CD4-positive, alpha-beta T cell treated with Interleukin-4 for 1 hour (primary cell): Measurements from ENCODE around the gene RHOJ.
"Not testable (repeated sequence)": the region's sequence is repeated elsewhere in the genome, so short reads cannot be mapped to it uniquely, and the experiment has no call there.

Experiments used
- DNase-seq, 2 donors: peaks; one replicate each; pipeline ENCODE4 v3.0.0-alpha.2; 2020 to 2022

Gene RHOJ

GRCh38 chr14:63269561-63270225, 65.5 kb downstream of the RHOJ start:
- DNase-seq = no peak

DNA sequence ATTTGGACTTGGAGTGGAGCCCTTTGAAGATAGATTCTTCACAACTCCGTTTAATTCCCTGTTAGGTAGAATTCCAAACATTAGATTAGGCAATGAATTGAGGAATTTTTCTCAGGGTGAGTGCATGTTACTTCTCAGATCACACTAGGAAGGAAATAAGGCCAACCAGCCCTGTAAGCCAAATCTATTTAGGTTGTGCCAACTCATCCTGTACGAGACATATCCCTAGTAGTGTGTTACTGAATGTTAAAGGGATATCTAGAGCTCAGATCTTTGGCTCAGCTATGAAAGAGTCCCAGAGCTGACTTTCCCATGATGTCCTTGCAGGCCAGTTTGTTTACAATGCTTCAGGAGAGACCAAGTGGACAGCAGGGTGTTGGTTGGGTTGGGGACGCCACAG, 68.9 kb downstream of the RHOJ start:
- no peak for DNase-seq

GRCh38 chr14:63273717-63274655, 69.7 kb downstream of the RHOJ start:
- DNase-seq = no peak

DNA sequence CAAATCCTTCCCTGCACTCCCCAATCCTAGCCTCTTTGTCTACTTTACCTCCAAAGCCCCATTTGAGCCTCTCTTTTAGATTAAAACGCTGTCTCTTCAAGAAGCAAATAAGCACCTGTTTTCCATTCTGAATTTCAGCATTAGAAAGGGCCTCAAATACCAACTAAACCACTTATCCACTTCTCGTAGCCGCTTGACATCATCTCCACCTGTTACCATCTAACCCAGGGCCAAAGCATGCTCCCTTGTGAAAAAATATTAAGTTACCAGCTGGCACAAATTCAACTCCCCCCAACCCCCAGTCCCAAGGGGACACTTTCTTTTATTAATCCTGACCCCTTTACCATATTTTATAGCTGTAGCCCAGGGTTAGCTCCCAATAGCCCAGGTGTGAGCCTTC, 71.4 kb downstream of the RHOJ start:
- no peak for DNase-seq

DNA sequence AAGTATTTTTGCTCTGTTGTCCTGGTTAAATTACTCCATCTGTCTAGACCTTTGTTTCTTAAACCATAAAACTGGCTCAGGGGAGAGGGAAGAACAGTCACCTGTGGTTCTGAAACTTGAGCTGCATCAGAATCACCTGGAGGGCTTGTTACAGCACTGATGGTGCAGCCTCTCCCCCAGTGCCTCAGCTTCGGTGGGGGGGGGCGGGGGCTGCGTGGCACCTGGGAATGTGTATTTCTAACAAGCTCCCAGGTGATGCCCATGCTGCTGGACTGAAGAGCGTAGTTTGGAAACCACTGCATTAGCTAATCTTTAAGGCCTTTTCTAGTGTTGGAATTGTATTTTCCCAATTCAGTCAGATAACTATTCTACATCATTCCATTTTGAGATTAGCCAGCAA, 71.8 kb downstream of the RHOJ start:
- no peak for DNase-seq

- peak in 1 of 2 donors; percentile 19 for DNase-seq
Measured at GRCh38 chr14:63276492-63277342, 72.5 kb downstream of the RHOJ start.

- no peak for DNase-seq
Measured at GRCh38 chr14:63277591-63278183, 73.4 kb downstream of the RHOJ start.

GRCh38 chr14:63279933-63280332, 75.7 kb downstream of the RHOJ start:
- not testable (repeated sequence) for DNase-seq

DNA sequence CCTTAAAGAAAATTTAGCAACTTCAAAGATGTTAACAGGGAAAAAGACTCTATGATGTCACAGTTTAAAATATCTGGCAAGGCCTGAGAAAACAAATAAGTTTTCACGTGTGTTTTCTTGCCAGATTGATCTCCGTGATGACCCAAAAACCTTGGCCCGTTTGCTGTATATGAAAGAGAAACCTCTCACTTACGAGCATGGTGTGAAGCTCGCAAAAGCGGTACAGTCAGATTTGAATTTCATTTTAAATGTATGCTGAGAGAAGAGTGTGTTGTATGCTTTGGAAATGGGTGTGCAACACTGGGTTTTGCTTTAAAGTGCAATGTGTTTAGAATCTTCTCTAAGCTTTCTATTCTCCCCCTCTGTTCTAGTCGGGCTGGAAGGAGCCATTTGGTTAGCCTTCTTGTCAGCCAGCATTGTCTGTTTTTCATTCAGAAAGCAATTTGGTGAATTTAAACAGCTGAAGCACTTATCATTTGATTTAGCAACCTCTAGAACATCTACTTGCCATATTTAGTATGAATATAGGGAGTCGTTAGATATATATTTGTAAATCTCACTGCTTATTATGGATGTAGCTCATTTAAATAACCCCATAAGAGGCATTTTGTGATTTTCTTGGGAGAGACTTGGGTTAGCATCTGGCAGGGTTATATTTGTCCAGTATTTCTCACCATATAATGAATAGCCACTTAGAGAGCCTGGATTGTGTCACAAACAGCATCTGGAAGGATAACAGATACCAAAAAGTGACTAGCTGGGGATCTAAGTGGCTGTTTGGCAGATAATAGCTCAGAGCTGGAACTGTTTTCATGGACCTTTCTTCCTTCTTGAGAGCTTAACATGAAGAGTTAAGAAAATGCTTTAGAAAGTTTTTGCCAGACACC, 79.0 kb downstream of the RHOJ start:
- no peak for DNase-seq

- no peak for DNase-seq
Measured at GRCh38 chr14:63283884-63284248, 79.6 kb downstream of the RHOJ start.

DNA sequence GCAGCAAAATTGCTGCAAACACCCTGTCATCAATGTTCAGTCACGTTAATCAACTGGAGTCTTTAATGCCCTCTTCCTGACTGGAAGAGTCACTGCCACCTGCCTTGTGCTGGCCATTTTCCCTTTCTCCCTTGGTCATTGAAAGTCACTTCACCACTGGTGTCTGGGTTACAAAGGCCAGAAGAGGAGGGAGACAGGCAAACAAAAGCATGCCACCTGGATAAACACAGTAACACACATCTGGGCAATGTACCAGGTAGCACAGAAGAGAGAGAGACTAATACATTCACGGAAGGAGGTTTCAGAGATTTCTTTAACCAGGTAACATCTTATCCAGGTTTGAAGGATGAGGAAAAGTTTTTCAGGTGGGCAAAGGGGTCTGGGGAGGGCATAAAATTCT, 81.8 kb downstream of the RHOJ start:
- no peak for DNase-seq

DNA sequence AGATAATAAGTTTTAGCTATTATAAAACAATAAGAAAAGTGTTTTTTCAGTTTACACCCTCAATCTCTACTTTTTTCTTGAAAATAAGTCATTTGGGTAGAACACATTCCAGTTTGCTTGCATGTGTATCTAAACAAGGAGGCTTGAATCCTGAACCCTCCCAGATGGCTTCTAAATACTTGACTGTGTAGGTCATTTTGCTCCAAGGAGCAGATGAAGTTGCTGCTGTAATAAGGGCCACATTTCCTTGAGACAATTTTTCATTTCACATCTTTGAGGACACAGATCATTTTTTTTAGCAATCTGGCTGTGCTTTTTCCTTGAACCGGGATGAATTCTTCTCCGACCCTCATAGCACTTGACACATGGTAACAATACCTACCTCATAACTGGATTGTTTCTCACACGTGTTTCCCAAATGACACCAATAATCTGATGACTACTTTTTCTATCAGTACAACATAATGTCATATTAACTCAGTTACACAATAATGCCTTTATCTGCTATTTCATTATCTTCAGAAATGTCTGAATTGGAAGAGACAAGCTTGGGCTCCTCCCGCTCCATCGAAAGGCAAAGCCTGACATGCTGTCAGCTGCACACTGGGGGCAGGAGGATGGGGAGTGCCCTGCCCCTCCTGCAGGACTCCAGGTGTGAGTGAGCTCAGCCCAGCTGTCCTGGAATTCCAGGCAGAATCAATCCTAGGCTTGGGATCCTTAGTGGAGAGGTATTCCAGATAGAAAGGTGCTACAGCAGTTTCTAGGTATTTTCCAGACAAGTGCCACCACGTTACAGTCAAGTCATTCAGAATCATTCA, 83.6 kb downstream of the RHOJ start:
- no peak for DNase-seq

DNA sequence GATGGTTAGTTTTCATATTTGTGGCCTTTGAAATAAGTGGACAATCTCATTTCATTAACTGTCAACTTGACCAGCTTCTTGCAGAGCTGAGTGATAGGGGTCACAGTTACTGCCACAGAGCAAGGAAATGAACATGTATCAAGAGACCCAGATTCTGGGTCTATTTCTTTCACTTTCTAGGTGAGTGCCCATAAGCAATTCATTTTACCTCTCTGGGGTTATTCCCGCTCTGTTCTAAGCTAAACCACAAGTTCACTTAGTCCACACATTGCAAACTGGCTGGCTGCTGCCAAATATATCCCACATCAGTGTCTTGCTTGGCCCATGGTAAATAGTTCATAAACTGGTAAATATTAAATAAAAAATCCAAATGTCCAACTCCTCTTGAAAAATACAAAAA, 84.6 kb downstream of the RHOJ start:
- DNase-seq = no peak

DNA sequence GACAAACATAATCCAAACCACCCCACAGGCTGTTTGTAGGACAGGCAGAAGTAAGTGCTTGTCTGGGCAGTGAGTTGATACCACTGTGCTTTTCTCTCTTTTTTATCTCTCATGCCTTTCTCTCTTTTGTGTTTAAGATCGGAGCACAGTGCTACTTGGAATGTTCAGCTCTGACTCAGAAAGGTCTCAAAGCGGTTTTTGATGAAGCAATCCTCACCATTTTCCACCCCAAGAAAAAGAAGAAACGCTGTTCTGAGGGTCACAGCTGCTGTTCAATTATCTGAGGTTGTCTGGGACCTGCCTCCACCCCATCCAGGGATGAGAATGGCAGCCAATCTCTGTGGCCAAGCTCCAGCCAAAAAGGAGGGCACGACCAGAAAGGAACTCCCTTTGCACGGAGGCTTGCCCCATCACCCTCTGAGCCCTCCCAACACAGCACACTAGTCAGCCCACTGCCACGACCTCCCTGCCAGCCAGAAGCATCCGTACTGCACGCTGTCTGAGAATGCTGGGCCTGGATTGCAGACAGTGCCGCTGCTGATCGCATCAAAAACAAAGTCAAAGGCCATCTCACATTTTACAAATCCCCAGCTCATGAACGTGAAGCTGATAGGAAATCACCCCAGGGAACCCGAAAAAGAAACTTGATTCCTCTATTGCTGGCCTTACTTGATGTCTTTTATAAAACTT, 86.6 kb downstream of the RHOJ start:
- DNase-seq = no peak

DNA sequence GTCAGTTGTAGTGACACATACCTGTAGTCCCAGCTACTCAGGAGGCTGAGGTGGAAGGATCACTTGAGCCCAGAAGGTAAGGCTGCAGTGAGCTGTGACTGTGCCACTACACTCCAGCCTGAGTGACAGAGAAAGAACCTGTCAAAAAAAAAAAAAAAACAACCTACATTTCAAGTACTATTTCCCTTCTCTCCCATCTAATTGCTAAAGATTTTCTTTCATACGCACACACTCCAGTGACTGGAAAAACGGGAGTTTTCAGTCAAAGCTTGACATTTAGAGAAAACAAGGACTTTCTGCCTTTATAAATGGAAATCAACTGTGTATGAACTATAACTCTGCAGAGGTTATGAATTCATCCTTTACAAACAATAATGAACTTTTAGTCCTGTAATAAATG, 88.6 kb downstream of the RHOJ start:
- no peak for DNase-seq

- no peak for DNase-seq
Measured at GRCh38 chr14:63295231-63295685, 91.0 kb downstream of the RHOJ start.

DNA sequence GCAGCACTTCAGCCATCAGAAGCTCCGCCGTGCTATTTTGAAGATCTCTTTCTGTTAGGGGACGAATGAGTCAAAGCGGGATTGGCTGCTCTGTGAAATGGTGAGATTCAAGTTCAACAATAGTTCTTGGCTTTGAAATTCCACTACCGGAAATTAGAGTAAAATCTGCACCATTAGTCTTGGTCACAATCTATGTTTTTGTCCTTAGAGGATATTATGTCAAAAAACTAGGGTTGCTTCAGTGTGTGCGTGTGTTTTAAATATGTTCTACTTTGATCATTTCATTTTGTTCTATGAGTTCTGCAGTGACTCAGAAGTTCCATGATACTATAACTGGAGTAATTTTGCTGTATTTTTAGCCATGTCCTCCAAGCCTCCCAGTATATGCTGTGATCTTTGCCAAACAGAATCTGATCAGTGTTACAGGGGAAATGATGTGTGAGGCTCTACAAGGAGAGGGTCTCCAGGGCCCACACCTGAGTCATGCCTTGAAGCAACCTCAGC, 91.9 kb downstream of the RHOJ start:
- no peak for DNase-seq

DNA sequence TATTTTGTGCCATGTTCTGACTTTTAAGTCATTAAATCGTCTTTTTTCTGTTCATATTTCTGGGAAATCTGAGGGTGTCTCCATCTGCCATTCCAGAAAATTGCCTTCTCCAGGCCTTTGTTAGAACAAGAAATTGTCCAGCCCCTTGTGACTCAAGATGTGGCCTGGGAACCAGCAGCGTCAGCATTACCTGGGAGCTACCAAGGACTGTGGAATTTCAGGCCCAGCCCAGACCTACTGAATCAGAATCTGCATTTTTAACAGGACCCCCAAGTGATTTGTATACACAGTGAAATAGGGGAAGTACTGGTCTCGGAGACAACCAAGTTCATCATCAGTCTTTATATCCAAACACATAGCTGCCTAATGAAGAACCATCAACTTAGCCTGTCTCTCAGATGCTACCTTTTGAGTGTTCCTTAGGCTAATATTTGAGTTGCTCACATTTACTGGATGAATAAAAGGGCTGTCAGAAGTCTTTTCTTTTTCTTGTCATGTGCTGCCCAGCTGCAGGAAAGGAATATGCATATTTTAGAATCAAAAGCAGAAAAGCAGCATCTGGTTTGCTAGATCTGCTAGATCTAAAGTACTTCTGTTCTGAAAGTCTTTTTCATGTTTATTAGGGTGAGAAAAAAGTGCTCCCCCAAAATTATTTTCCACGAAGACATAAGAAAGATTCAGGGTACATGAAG, 93.3 kb downstream of the RHOJ start:
- no peak for DNase-seq

- DNase-seq = no peak
Measured at GRCh38 chr14:63299351-63300110, 95.3 kb downstream of the RHOJ start.
